ENCODE measurements around the gene TTLL5.

DNA sequence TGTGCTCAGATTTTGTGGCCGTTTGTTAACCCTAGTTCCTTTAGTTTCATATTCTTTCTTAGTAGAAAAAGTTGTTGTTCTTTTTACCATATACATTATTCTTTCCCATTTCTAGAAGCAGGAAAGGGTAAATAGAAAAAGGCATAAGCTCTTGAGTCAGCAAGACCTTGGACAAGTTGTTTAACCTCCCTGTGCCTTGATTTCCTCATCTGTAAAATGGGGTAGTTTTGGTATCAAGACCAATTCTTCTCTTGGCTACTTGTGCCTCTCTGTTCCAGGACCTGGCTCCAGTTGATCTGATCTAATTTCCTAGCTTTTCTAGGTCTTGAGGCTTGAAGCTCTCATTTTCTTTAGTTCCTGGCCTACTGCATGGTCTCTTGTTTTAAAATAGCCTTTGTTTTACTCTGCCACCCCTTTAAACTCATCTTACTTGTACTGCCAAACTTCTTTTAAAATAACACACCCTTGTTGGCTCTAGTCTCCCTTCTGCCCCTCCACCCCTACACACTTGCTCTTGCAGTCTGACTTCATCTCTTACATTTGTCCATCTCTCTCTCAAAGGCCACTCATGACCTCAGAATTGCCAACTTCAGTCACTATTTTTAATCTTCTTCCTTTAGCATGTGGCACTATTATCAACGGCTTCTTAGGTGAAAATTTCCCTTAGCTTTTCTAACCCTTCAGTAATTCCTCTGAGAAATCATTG, 143.7 kb downstream of the TTLL5 start:
- TF ChIP-seq POLR2A (IDR thresholded peaks at IDR 0.05; ENCODE audit: low read depth, low read length), result no peak
- no peak for TF ChIP-seq MAFK (IDR thresholded peaks at IDR 0.05; ENCODE audit: low read depth, low read length)
- TF ChIP-seq, protein P1, sequence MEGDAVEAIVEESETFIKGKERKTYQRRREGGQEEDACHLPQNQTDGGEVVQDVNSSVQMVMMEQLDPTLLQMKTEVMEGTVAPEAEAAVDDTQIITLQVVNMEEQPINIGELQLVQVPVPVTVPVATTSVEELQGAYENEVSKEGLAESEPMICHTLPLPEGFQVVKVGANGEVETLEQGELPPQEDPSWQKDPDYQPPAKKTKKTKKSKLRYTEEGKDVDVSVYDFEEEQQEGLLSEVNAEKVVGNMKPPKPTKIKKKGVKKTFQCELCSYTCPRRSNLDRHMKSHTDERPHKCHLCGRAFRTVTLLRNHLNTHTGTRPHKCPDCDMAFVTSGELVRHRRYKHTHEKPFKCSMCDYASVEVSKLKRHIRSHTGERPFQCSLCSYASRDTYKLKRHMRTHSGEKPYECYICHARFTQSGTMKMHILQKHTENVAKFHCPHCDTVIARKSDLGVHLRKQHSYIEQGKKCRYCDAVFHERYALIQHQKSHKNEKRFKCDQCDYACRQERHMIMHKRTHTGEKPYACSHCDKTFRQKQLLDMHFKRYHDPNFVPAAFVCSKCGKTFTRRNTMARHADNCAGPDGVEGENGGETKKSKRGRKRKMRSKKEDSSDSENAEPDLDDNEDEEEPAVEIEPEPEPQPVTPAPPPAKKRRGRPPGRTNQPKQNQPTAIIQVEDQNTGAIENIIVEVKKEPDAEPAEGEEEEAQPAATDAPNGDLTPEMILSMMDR (conservative IDR thresholded peaks at IDR 0.05; ENCODE audit: low read depth, low read length), result no peak
- TF ChIP-seq MXI1 (IDR thresholded peaks at IDR 0.05; ENCODE audit: borderline replicate concordance, low read depth, low read length), result no peak
- no peak for TF ChIP-seq SMC3 (IDR thresholded peaks at IDR 0.05; ENCODE audit: low read depth, low read length)
- TF ChIP-seq, protein P2, sequence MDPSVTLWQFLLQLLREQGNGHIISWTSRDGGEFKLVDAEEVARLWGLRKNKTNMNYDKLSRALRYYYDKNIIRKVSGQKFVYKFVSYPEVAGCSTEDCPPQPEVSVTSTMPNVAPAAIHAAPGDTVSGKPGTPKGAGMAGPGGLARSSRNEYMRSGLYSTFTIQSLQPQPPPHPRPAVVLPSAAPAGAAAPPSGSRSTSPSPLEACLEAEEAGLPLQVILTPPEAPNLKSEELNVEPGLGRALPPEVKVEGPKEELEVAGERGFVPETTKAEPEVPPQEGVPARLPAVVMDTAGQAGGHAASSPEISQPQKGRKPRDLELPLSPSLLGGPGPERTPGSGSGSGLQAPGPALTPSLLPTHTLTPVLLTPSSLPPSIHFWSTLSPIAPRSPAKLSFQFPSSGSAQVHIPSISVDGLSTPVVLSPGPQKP (IDR thresholded peaks at IDR 0.05; ENCODE audit: borderline replicate concordance, low read depth, low read length), result no peak
- TF ChIP-seq FOS (IDR thresholded peaks at IDR 0.05; ENCODE audit: low read depth, low read length), result no peak
